NT2/D1 (cell line): ENCODE data around the gene MAP3K4.

ENCODE experiments used
- SUZ12 ChIP-seq: IDR thresholded peaks from 2 replicates; pipeline ENCODE4 v1.6.1; 2011; ENCODE audit not compliant: insufficient read length, insufficient read depth; ENCODE audit errors: extremely low read depth
- YY1 ChIP-seq: IDR thresholded peaks from 2 replicates; pipeline ENCODE4 v1.6.1; 2011; ENCODE audit not compliant: insufficient read length, insufficient read depth
- ZNF274 ChIP-seq: IDR thresholded peaks from 2 replicates; pipeline ENCODE4 v1.6.1; 2011; ENCODE audit warnings: mild to moderate bottlenecking, low read depth, low read length

DNA sequence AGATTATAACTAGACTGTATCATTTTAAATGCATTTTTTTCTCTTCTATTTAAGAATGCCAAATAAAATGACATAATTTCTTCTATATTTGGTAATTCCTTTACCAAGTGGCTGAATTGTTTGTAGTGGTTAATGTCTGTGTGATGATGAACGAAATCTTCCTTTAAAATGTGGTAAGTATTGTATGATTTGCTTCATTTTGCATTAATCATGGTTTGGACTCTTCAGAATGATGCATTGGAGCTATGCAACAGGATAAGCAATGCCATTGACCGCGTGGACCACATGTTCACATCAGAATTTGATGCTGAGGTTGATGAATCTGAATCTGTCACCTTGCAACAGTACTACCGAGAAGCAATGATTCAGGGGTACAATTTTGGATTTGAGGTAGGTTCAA lies 99.6 kb downstream of the MAP3K4 start:
- TF ChIP-seq SUZ12 (no peak), ZNF274 (no peak), YY1 (no peak)
